ENCODE data around the gene NEUROD2. TPM values are rescaled to one million over a fixed set of nuclear protein-coding genes. Genes with fewer than 3 reads are reported as not detected.
A peak's percentile ranks its signal among the peaks of the same experiment; 100 is the strongest.

The NEUROD2 gene
- total and polyA plus RNA-seq, 2 of the 8 experiments (the other 6 are each of a cell fraction or from before 2014, with no cell fraction given): not detected

- no peak overlapping the region for H2BK120ac ChIP-seq (replicated peaks; ENCODE audit: low read depth, low read length)
- H2AFZ ChIP-seq (ENCODE audit: low read length): no peak overlapping the region
- POLR2A ChIA-PET (ENCODE audit: partially characterized antibody): interaction anchor here (1.8 kb wide), 1 partner anchor 8 kb away, joined by 4 read pairs; no protein-coding TSS in a partner anchor
- peaks cover 3 to 18% of the 10 kb centered on the region in 2 experiments for H4K20me1 ChIP-seq (replicated peaks in 1 of 2; ENCODE audit: control insufficient read depth in 1 of 2, insufficient read depth in 2 of 2, low read length in 2 of 2)
- no peak overlapping the region; the same call in 1 of the 2 replicates for H2BK5ac ChIP-seq (ENCODE audit: low read depth, low read length)
- H3K23me2 ChIP-seq (ENCODE audit: low read depth, low read length): peaks cover 14% of the 10 kb centered on the region; the same call in 1 of the 2 replicates
- no peak overlapping the region for H3K4ac ChIP-seq (replicated peaks; ENCODE audit: insufficient read length, low read depth, low read length)
- H3K79me1 ChIP-seq (ENCODE audit: low read depth, low read length): no peaks in the 10 kb centered on the region
- 4% methylated on average over 12 of the region's 14 CpGs; no CpG with 5 or more reads in 1 of the 2 experiments for WGBS, 2 experiments (ENCODE audit: extremely low coverage in 1 of 2, insufficient coverage in 1 of 2, insufficient read length in 1 of 2, insufficient replicate concordance in 2 of 2, low coverage in 1 of 2, low lambda C conversion rate in 2 of 2, missing lambda C conversion rate in 1 of 2)
- H3K56ac ChIP-seq (replicated peaks; ENCODE audit: insufficient read length, low read depth, low read length): no peak overlapping the region
- H3K23ac ChIP-seq (ENCODE audit: insufficient read length): no peak overlapping the region
- H3K9ac ChIP-seq (replicated peaks in 1 of 4; ENCODE audit: extremely low read depth in 1 of 4, low read depth in 3 of 4, low read length in 3 of 4): no peak overlapping the region
- H3K27ac ChIP-seq (ENCODE audit: low read depth, low read length): no peak overlapping the region
- H3K36me3 ChIP-seq (ENCODE audit: control insufficient read depth in 2 of 4, insufficient read depth in 4 of 4, low read length in 3 of 4): peaks cover 0 to 2% (median 0%) of the 10 kb centered on the region in 4 experiments; a peak in 1 of 8 replicates
- H2BK12ac ChIP-seq (ENCODE audit: low read depth, low read length): peak overlapping the region; percentile 95; the same call in 1 of the 2 replicates
- no peak overlapping the region for H4K5ac ChIP-seq (ENCODE audit: insufficient read length, low read depth, low read length)
- FAIRE-seq: no peak
- CTCF ChIA-PET (ENCODE audit: partially characterized antibody): interaction anchor here (1.1 to 10.7 kb wide), 5 partner anchors 18 to 67 kb away, joined by 3 to 140 read pairs (median 10); partner anchors contain the start of gene PPP1R1B
- H3K4me3 ChIP-seq (ENCODE audit: extremely low read depth in 1 of 4, insufficient read depth in 2 of 4, low read depth in 3 of 4, low read length in 4 of 4): peak overlapping the region; percentile 15 to 59 (median 28); a peak in 5 of 8 replicates
- peak overlapping the region; percentile 77 for H4K91ac ChIP-seq (replicated peaks; ENCODE audit: insufficient read length, low read length)
- no peak overlapping the region for H2BK15ac ChIP-seq (ENCODE audit: low read length)
- H2BK20ac ChIP-seq (ENCODE audit: low read length): peak overlapping the region; percentile 32; the same call in 1 of the 2 replicates
- no peaks in the 10 kb centered on the region for H3K9me3 ChIP-seq (ENCODE audit: insufficient read depth in 2 of 2, low read depth in 1 of 2, low read length in 1 of 2)
- no peak overlapping the region; the same call in none of the 2 replicates for H3K18ac ChIP-seq (ENCODE audit: extremely low read depth, low read length)
- DNase-seq (ENCODE audit: low read depth in 1 of 2, low spot score in 2 of 2): peak in 1 of 2 experiments; percentile 48
- no peak overlapping the region for H4K8ac ChIP-seq (ENCODE audit: extremely low read depth, insufficient read depth, low read length)
- H2AK5ac ChIP-seq (ENCODE audit: low read depth, low read length): 0 out of 2 replicates have a peak overlapping the region, but pooled peaks have one; percentile 72
- H3K4me2 ChIP-seq (ENCODE audit: insufficient read depth in 1 of 2, low read depth in 2 of 2, low read length in 2 of 2): peak overlapping the region; percentile 90
- peaks cover 5 to 59% (median 38%) of the 10 kb centered on the region in 4 experiments for H3K4me1 ChIP-seq (replicated peaks in 1 of 4; ENCODE audit: control insufficient read depth in 3 of 4, insufficient read depth in 4 of 4, low read length in 3 of 4)
- H3K79me2 ChIP-seq (ENCODE audit: control insufficient read depth in 1 of 2, insufficient read depth in 2 of 2, low read length in 2 of 2): no peaks in the 10 kb centered on the region
- peaks cover 85 to 100% (median 98%) of the 10 kb centered on the region in 4 experiments for H3K27me3 ChIP-seq (replicated peaks in 1 of 4; ENCODE audit: control insufficient read depth in 3 of 4, extremely low read depth in 1 of 4, insufficient read depth in 3 of 4, low read length in 3 of 4)
- no peak overlapping the region for H3K14ac ChIP-seq (ENCODE audit: insufficient read length)
- no peak for TF ChIP-seq SIX5 (IDR thresholded peaks at IDR 0.05; ENCODE audit: low read depth, low read length)
- no peak for TF ChIP-seq HDAC6 (IDR thresholded peaks at IDR 0.05; ENCODE audit: low read depth, low read length)
- no peak for TF ChIP-seq EP300 (IDR thresholded peaks at IDR 0.05; ENCODE audit: borderline replicate concordance in 1 of 2, low read depth in 2 of 2, low read length in 2 of 2)
- no peak for TF ChIP-seq RAD21 (IDR thresholded peaks at IDR 0.05 in 1 of 2, conservative IDR thresholded peaks at IDR 0.05 in 1 of 2; ENCODE audit: low read depth in 2 of 2, low read length in 2 of 2)
- TF ChIP-seq RFX5 (IDR thresholded peaks at IDR 0.05; ENCODE audit: borderline replicate concordance, low read depth, low read length): no peak
- TF ChIP-seq BCL11A (IDR thresholded peaks at IDR 0.05; ENCODE audit: low read depth in 2 of 2, low read length in 2 of 2): no peak
- no peak for TF ChIP-seq FOSL1 (IDR thresholded peaks at IDR 0.05; ENCODE audit: insufficient read depth, low read depth, low read length)
- no peak for TF ChIP-seq KDM4A (IDR thresholded peaks at IDR 0.05; ENCODE audit: low read depth, low read length, severe bottlenecking)
- no peak for TF ChIP-seq RXRA (IDR thresholded peaks at IDR 0.05; ENCODE audit: insufficient read depth, low read depth, low read length)
- TF ChIP-seq SAP30 (IDR thresholded peaks at IDR 0.05; ENCODE audit: insufficient read depth, insufficient replicate concordance, low read length): no peak
Measured at GRCh38 chr17:39603304-39604016, 4.3 kb downstream of the NEUROD2 start.
